ENCODE results near the gene ZFY. TPM values are rescaled to one million over a fixed set of nuclear protein-coding genes. Genes with fewer than 3 reads are reported as not detected.
"Not testable (repeated sequence)": the region's sequence is repeated elsewhere in the genome, so short reads cannot be mapped to it uniquely, and the experiment has no call there.

ZFY gene
- total and polyA plus RNA-seq, 10 of the 15 experiments (the other 5 are each of a cell fraction or from before 2014, with no cell fraction given): not detected

DNA sequence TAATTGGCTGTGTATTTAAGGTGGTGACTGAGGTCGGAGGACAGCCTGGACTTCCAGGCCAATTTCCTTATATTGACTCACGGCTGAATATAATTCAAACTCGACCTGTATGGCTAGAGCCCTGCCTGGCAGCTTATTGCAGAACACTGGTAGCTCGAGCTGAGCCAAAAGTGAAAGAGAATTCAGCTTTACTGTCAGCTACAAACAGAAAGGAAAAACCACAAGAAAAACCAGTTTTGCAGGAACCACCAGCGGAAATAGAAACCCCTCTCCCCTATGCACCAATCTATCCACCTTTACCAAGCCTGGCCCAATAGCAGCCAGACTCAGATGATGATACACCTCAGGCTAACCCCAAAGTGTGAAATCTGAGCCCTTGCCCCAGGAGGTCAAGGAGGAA, 68.7 kb downstream of the ZFY start:
- intact Hi-C loops (cut with micrococcal nuclease; ENCODE audit: unreplicated experiment) (no loop called here), in situ Hi-C loops (cut with MboI) (no loop called here)
- Histone ChIP-seq H2AFZ (ENCODE audit: control insufficient read depth, low read depth, low read length) (no peak overlapping the region), H3K4me2 (ENCODE audit: control insufficient read depth, insufficient read depth) (no peak overlapping the region), H3K27ac (ENCODE audit: control insufficient read depth, insufficient read depth) (no peak overlapping the region), H3K9me3 (replicated peaks; ENCODE audit: control insufficient read depth, insufficient read depth, low read length) (no peaks in the 10 kb centered on the region), H3K9ac (ENCODE audit: control insufficient read depth, insufficient read depth, low read length) (no peak overlapping the region), H3K36me3 (ENCODE audit: control insufficient read depth in 2 of 2, insufficient read depth in 2 of 2, low read length in 1 of 2) (no peaks in the 10 kb centered on the region), H3K4me3 (no peak overlapping the region), H4K20me1 (ENCODE audit: control insufficient read depth, insufficient read depth) (no peaks in the 10 kb centered on the region), H3K4me1 (ENCODE audit: control insufficient read depth, insufficient read depth, low read length) (no peaks in the 10 kb centered on the region), H3K27me3 (replicated peaks in 1 of 2; ENCODE audit: control insufficient read depth in 2 of 2, insufficient read depth in 2 of 2, low read length in 1 of 2) (no peaks in the 10 kb centered on the region), H3K79me2 (ENCODE audit: control insufficient read depth, insufficient read depth, low read length) (no peaks in the 10 kb centered on the region)
- FAIRE-seq (no peak), DNase-seq (ENCODE audit: low read depth, low spot score) (no peak), ATAC-seq (no peak)
- BruUV-seq (replicated peaks): no TSS peak
- TF ChIP-seq, protein P1, sequence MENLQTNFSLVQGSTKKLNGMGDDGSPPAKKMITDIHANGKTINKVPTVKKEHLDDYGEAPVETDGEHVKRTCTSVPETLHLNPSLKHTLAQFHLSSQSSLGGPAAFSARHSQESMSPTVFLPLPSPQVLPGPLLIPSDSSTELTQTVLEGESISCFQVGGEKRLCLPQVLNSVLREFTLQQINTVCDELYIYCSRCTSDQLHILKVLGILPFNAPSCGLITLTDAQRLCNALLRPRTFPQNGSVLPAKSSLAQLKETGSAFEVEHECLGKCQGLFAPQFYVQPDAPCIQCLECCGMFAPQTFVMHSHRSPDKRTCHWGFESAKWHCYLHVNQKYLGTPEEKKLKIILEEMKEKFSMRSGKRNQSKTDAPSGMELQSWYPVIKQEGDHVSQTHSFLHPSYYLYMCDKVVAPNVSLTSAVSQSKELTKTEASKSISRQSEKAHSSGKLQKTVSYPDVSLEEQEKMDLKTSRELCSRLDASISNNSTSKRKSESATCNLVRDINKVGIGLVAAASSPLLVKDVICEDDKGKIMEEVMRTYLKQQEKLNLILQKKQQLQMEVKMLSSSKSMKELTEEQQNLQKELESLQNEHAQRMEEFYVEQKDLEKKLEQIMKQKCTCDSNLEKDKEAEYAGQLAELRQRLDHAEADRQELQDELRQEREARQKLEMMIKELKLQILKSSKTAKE (IDR thresholded peaks at IDR 0.05; ENCODE audit: low read depth, poor library complexity, severe bottlenecking): no peak
- TF ChIP-seq KLF5 (IDR thresholded peaks at IDR 0.05; ENCODE audit: partially characterized antibody) (no peak), TCF7 (IDR thresholded peaks at IDR 0.05; ENCODE audit: borderline replicate concordance) (no peak), RELA (IDR thresholded peaks at IDR 0.05; ENCODE audit: borderline replicate concordance, partially characterized antibody) (no peak), BMI1 (IDR thresholded peaks at IDR 0.05; ENCODE audit: borderline replicate concordance) (no peak)
- POLR2A ChIA-PET: no interaction called here
- WGBS (ENCODE audit: insufficient coverage, insufficient replicate concordance, low lambda C conversion rate, missing lambda C conversion rate): no CpG with 5 or more reads among the region's 5 CpGs
- CTCF ChIA-PET: no interaction called here
- SMC1A ChIA-PET (ENCODE audit: uncharacterized antibody, unreplicated experiment): no interaction called here
- RAD21 ChIA-PET (ENCODE audit: unreplicated experiment): no interaction called here

DNA sequence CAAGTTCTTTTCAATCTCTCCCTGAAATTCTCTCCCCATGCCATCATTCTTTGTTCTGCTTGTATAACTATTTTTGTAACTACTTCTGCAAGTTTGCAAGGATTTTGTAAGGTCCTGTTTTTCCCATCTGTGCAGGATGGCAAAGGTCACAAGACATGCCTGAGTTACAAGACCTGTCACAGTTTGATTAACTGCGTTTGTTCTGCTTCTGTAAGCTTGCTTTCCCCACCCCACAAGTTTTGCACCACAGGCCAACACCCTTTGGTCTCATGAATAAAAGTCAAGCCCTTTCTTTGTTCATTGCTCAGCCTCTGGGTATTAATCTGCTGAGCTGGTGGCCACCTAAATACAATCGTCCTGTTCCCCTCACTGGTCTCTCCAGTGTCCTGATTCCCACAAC, 70.8 kb downstream of the ZFY start:
- H2AFZ ChIP-seq (ENCODE audit: control insufficient read depth, low read depth, low read length); POLR2A ChIA-PET; H3K4me1 ChIP-seq (ENCODE audit: control insufficient read depth, insufficient read depth, low read length); H3K9ac ChIP-seq (ENCODE audit: control insufficient read depth, insufficient read depth, low read length); H3K79me2 ChIP-seq (ENCODE audit: control insufficient read depth, insufficient read depth, low read length); H4K20me1 ChIP-seq (ENCODE audit: control insufficient read depth, insufficient read depth); RAD21 ChIA-PET (ENCODE audit: unreplicated experiment); H3K27ac ChIP-seq (ENCODE audit: control insufficient read depth, insufficient read depth); FAIRE-seq; H3K4me3 ChIP-seq; SMC1A ChIA-PET (ENCODE audit: uncharacterized antibody, unreplicated experiment); ATAC-seq; CTCF ChIA-PET; H3K4me2 ChIP-seq (ENCODE audit: control insufficient read depth, insufficient read depth); intact Hi-C loops (cut with micrococcal nuclease; ENCODE audit: unreplicated experiment); BruUV-seq (replicated peaks); DNase-seq (ENCODE audit: low read depth, low spot score); H3K9me3 ChIP-seq (replicated peaks; ENCODE audit: control insufficient read depth, insufficient read depth, low read length); in situ Hi-C loops (cut with MboI); H3K27me3 ChIP-seq (replicated peaks in 1 of 2; ENCODE audit: control insufficient read depth in 2 of 2, insufficient read depth in 2 of 2, low read length in 1 of 2); H3K36me3 ChIP-seq (ENCODE audit: control insufficient read depth in 2 of 2, insufficient read depth in 2 of 2, low read length in 1 of 2): not testable (repeated sequence)
- no CpG with 5 or more reads among the region's 2 CpGs for WGBS (ENCODE audit: insufficient coverage, insufficient replicate concordance, low lambda C conversion rate, missing lambda C conversion rate)
